Suprapubic skin (tissue), 4 donors: Measurements from ENCODE around the gene ZNF350. TPM values are rescaled to one million over a fixed set of nuclear protein-coding genes. Genes with fewer than 3 reads are reported as not detected.
"Not testable (repeated sequence)": the region's sequence is repeated elsewhere in the genome, so short reads cannot be mapped to it uniquely, and the experiment has no call there.

Source experiments
- DNase-seq, 2 donors: peaks; one replicate each; pipeline ENCODE4 v3.0.0-alpha.2; 2019; ENCODE audit warnings: low spot score in 2 of 2
- H3K27ac ChIP-seq: fragments of 200-600 bp; sonication (generic); one replicate; pipeline ENCODE4 v1.5.1; 2019
- H3K27me3 ChIP-seq: fragments of 200-600 bp; sonication (generic); one replicate; pipeline ENCODE4 v1.5.1; 2019
- H3K36me3 ChIP-seq: fragments of 200-600 bp; sonication (generic); one replicate; pipeline ENCODE4 v1.5.1; 2019
- H3K4me1 ChIP-seq: fragments of 200-600 bp; sonication (generic); one replicate; pipeline ENCODE4 v1.5.1; 2019
- H3K4me3 ChIP-seq: fragments of 200-600 bp; sonication (generic); one replicate; pipeline ENCODE4 v1.5.1; 2019; ENCODE audit warnings: mild to moderate bottlenecking
- H3K9me3 ChIP-seq: fragments of 200-600 bp; sonication (generic); one replicate; pipeline ENCODE4 v1.5.1; 2019
- EP300 ChIP-seq: sonication (generic); formaldehyde crosslinking; IDR thresholded peaks from one replicate; pipeline ENCODE4 v1.6.1; 2017; ENCODE audit warnings: antibody characterized with exemption
- POLR2A ChIP-seq, 2 donors: fragments of 450-650 bp; IDR thresholded peaks; one replicate each; pipeline ENCODE4 v1.6.1; 2017; ENCODE audit warnings: antibody characterized with exemption in 2 of 2, mild to moderate bottlenecking in 2 of 2, moderate library complexity in 2 of 2
- POLR2AphosphoS5 ChIP-seq, 3 donors: sonication (generic); formaldehyde crosslinking; IDR thresholded peaks; one replicate each; pipeline ENCODE4 v1.6.1; 2017; ENCODE audit warnings: antibody characterized with exemption in 3 of 3
- WGBS: methylation state at CpG from one replicate; pipeline ENCODE4 v1.1.5; 2018; 5-methylcytosine and 5-hydroxymethylcytosine counted together
- total RNA-seq, 4 donors: library from RNA; depleted of rRNA; stranded (reverse); fragments of >200 nt; gene quantifications; one replicate each; pipeline ENCODE4 v1.1.0, GENCODE V29; 2016
- TF ChIP-seq, protein P1 (sequence below), 2 donors: fragments of 200-600 bp in 1 of 2; fragments of 450-650 bp in 1 of 2; sonication (generic) in 1 of 2; IDR thresholded peaks; one replicate each; pipeline ENCODE4 v1.5.1; 2016 to 2019; ENCODE audit warnings: antibody characterized with exemption in 2 of 2, mild to moderate bottlenecking in 1 of 2, moderate library complexity in 1 of 2

ZNF350 gene
- total RNA-seq, 4 donors from 2014 or later = 7.0 to 15.9 (median 11.9) TPM

DNA sequence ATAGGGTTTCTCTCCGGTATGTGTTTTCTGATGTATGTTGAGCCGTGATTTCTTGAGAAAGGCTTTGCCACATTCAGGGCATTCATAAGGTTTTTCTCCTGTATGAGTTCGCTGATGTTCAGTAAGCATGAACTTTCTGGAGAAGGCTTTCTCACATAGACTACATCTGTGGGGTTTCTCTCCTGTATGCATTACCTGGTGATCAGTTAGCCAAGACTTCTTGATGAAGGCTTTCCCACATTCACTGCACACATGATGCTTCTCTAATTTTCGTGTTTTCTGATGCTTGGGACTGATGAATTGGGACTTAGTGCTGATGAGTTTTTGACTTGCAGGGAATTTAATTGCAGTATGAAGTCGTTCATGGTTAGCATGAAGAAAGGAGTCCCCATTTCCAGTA, 21.1 kb downstream of the ZNF350 start:
- H3K4me3 ChIP-seq = no peak overlapping the region
- H3K4me1 ChIP-seq = no peaks in the 10 kb centered on the region
- peaks cover 83% of the 10 kb centered on the region for H3K36me3 ChIP-seq
- 96% methylated on average over 5 of the region's 5 CpGs for WGBS
- DNase-seq = no peak
- H3K27ac ChIP-seq = no peak overlapping the region
- TF ChIP-seq POLR2A (IDR thresholded peaks at IDR 0.05) = no peak
- no peak for TF ChIP-seq EP300
- TF ChIP-seq POLR2AphosphoS5 (IDR thresholded peaks at IDR 0.05) = no peak
- TF ChIP-seq, protein P1, sequence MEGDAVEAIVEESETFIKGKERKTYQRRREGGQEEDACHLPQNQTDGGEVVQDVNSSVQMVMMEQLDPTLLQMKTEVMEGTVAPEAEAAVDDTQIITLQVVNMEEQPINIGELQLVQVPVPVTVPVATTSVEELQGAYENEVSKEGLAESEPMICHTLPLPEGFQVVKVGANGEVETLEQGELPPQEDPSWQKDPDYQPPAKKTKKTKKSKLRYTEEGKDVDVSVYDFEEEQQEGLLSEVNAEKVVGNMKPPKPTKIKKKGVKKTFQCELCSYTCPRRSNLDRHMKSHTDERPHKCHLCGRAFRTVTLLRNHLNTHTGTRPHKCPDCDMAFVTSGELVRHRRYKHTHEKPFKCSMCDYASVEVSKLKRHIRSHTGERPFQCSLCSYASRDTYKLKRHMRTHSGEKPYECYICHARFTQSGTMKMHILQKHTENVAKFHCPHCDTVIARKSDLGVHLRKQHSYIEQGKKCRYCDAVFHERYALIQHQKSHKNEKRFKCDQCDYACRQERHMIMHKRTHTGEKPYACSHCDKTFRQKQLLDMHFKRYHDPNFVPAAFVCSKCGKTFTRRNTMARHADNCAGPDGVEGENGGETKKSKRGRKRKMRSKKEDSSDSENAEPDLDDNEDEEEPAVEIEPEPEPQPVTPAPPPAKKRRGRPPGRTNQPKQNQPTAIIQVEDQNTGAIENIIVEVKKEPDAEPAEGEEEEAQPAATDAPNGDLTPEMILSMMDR (IDR thresholded peaks at IDR 0.05) = no peak
- H3K9me3 ChIP-seq = peaks cover 75% of the 10 kb centered on the region
- H3K27me3 ChIP-seq = no peaks in the 10 kb centered on the region

DNA sequence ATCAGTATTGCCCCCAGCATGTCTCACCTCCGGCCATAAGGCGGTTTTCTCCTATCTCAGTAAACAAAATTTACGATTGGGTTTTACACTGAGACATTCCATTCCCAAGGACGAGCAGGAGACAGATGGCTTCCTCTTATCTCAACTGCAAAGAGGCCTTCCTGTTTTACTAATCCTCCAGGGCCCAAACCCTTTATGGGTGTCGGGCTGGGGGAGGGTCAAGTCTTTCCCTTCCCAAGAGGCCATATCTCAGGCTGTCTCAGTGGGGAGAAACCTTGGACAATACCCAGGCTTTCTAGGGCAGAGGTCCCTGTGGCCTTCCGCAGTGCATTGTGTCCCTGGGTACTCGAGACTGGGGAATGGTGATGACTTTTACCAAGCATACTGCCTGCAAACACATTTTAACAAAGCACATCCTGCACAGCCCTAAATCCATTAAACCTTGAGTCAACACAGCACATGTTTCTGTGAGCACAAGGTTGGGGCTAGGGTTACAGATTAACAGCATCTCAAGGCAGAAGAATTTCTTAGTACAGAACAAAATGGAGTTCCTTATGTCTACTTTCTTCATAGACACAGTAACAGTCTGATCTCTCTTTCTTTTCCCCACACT, 25.9 kb downstream of the ZNF350 start:
- not testable (repeated sequence) for DNase-seq, H3K27me3 ChIP-seq, H3K4me1 ChIP-seq, H3K4me3 ChIP-seq, H3K27ac ChIP-seq
- 44% methylated on average over 7 of the region's 7 CpGs for WGBS
- Histone ChIP-seq H3K36me3 (peaks cover 35% of the 10 kb centered on the region), H3K9me3 (peaks cover 76% of the 10 kb centered on the region)

DNA sequence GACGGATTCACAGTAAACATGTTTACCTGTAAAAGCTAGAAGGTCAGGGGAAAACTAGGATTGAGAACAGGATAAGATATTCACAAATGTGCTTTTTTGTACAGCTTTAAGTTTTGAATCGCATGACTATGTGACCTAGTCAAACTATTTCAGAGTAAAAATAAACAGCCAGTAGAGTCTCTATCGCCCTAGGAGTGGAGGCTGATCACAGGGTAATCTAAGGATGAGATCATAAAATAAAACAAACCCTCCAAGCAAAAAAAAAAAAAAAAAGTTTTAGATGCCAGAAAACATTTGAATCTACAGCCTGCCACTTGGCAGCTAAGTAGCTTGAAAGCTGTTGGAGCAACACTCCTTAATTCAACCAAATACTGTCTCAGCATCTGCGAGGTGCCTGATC, 26.8 kb downstream of the ZNF350 start:
- Histone ChIP-seq H3K4me1 (no peaks in the 10 kb centered on the region), H3K27me3 (no peaks in the 10 kb centered on the region), H3K36me3 (peaks cover 26% of the 10 kb centered on the region), H3K4me3 (no peak overlapping the region), H3K27ac (no peak overlapping the region), H3K9me3 (peaks cover 73% of the 10 kb centered on the region)
- TF ChIP-seq POLR2AphosphoS5 (IDR thresholded peaks at IDR 0.05) (no peak), POLR2A (IDR thresholded peaks at IDR 0.05) (no peak), EP300 (no peak)
- TF ChIP-seq, protein P1 (IDR thresholded peaks at IDR 0.05) = no peak
- WGBS = 82% methylated on average over 4 of the region's 4 CpGs
- no peak for DNase-seq

DNA sequence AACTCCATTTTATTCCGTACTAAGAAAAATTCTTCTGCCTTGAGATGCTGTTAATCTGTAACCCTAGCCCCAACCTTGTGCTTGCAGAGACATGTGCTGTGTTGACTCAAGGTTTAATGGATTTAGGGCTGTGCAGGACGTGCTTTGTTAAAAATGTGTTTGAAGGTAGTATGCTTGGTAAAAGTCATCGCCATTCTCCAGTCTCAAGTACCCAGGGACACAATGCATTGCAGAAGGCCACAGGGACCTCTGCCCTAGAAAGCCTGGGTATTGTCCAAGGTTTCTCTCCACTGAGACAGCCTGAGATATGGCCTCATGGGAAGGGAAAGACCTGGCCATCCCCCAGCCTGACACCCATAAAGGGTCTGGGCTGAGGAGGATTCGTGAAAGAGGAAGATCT, 28.8 kb downstream of the ZNF350 start:
- not testable (repeated sequence) for H3K4me3 ChIP-seq, H3K4me1 ChIP-seq, DNase-seq, H3K27me3 ChIP-seq, H3K27ac ChIP-seq, H3K36me3 ChIP-seq
- H3K9me3 ChIP-seq = peaks cover 64% of the 10 kb centered on the region
- WGBS = 89% methylated on average over 4 of the region's 4 CpGs

DNA sequence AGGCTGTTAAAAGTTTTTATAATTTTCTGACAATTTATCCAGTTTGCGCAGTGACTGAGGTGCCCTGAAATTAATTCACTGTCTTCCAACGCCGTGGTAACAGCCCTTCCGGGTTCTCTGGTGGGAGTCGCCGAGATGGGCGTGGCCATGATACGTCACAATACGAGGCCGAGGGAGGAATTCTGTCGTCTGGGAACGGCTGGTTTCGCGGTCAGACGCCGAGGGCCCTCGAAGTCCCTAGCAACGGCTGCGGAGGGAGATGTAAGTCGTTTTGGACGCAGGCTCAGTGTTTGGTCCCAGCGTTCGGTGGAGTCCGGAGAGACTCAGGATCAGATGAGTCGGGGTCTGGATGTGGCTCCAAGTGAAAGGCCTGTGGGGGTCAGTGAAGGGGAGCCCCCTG, 37.7 kb downstream of the ZNF350 start:
- 29% methylated on average over 18 of the region's 25 CpGs for WGBS
- Histone ChIP-seq H3K9me3 (peaks cover 69% of the 10 kb centered on the region), H3K4me3 (no peak overlapping the region), H3K27me3 (no peaks in the 10 kb centered on the region), H3K27ac (no peak overlapping the region), H3K36me3 (peaks cover 15% of the 10 kb centered on the region), H3K4me1 (no peaks in the 10 kb centered on the region)
- no peak for DNase-seq
- TF ChIP-seq EP300 (no peak), POLR2AphosphoS5 (IDR thresholded peaks at IDR 0.05) (no peak), POLR2A (IDR thresholded peaks at IDR 0.05) (no peak)
- TF ChIP-seq, protein P1 (IDR thresholded peaks at IDR 0.05) = no peak

DNA sequence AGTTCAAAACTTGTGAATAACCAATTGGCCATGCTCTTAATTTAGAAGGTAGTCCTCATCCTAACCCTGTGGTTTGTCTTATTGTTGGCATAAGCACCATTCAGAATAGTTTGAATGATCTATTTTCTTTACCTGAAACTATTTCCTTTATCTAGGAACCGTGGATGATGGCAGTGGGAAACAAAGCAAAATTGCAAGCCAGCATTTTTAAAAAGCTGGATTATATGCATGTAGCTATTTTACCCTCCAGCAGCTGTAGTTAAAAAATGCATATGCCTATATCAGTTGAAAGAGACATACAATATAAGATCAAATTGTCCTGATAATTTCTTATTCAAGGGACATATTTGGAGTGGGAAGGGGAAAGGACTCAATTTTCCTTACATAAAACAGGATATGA, 40.0 kb downstream of the ZNF350 start:
- no peaks in the 10 kb centered on the region for H3K4me1 ChIP-seq
- DNase-seq = no peak
- no peaks in the 10 kb centered on the region for H3K27me3 ChIP-seq
- H3K4me3 ChIP-seq = no peak overlapping the region
- no peak overlapping the region for H3K27ac ChIP-seq
- 88% methylated on average over 1 of the region's 1 CpG for WGBS
- peaks cover 39% of the 10 kb centered on the region for H3K36me3 ChIP-seq
- TF ChIP-seq POLR2A (IDR thresholded peaks at IDR 0.05) = no peak
- TF ChIP-seq EP300 = no peak
- TF ChIP-seq, protein P1 (IDR thresholded peaks at IDR 0.05) = no peak
- H3K9me3 ChIP-seq = peaks cover 83% of the 10 kb centered on the region
